ENCODE measurements around the gene GNAT3.

The GNAT3 gene

GRCh38 chr7:80488851-80489370, 23.0 kb downstream of the GNAT3 start:
- H3K4me3 ChIP-seq (ENCODE audit: low read length), result no peak overlapping the region
- no peak for TF ChIP-seq ZNF274 (IDR thresholded peaks at IDR 0.05; ENCODE audit: low read depth, low read length)

GRCh38 chr7:80488406-80488805, 23.5 kb downstream of the GNAT3 start:
- H3K4me3 ChIP-seq (ENCODE audit: low read length), result no peak overlapping the region
- TF ChIP-seq ZNF274 (IDR thresholded peaks at IDR 0.05; ENCODE audit: low read depth, low read length), result no peak

DNA sequence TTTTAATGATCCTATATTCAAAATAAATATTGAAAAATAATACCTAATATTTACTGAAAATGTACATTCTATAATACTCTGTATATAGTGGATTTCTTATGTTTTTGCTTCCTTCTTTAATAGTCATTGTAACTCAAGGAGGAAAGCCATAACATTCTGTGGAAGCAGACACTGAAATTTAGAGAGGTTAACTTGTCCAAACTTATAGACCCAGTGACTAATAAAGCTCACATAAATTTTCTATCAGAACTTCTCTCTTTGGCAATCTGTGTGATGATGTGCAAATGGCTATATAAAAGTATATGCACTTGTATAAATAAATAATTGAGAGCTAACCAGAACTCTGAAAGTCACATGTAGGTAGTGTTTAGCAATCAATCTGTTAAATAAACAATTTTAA, 26.1 kb downstream of the GNAT3 start:
- no peak for TF ChIP-seq ZNF274 (IDR thresholded peaks at IDR 0.05; ENCODE audit: low read depth, low read length)
- no peak overlapping the region for H3K4me3 ChIP-seq (ENCODE audit: low read length)

GRCh38 chr7:80482950-80483349, 28.9 kb downstream of the GNAT3 start:
- no peak for TF ChIP-seq ZNF274 (IDR thresholded peaks at IDR 0.05; ENCODE audit: low read depth, low read length)
- H3K4me3 ChIP-seq (ENCODE audit: low read length), result no peak overlapping the region

- TF ChIP-seq ZNF274 (IDR thresholded peaks at IDR 0.05; ENCODE audit: low read depth, low read length), result no peak
Observed at GRCh38 chr7:80481196-80481884, 30.5 kb downstream of the GNAT3 start.

DNA sequence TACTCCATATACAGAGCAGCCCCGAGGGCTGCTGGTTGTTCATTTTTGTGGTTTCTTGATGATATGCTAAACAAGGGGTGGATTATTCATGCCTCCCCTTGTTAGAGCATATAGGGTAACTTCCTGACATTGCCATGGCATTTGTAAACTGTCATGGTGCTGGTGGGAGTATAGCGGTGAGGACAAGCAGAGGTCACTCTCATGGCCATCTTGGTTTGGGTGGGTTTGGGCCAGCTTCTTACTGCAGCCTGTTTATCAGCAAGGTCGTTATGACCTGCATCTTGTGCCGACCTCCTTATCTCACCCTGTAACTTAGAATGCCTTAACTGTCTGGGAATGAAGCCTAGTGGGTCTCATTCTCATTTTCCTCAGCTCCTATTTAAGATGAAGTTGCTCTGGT, 31.3 kb downstream of the GNAT3 start:
- H3K4me3 ChIP-seq (ENCODE audit: low read length), result no peak overlapping the region
- TF ChIP-seq ZNF274 (IDR thresholded peaks at IDR 0.05; ENCODE audit: low read depth, low read length), result no peak

More at GRCh38 chr7:80481196-80481884, 30.5 kb downstream of the GNAT3 start:
- no peak overlapping the region for H3K4me3 ChIP-seq (ENCODE audit: low read length)

GRCh38 chr7:80478683-80479082, 33.2 kb downstream of the GNAT3 start:
- TF ChIP-seq ZNF274 (IDR thresholded peaks at IDR 0.05; ENCODE audit: low read depth, low read length), result no peak
- H3K4me3 ChIP-seq (ENCODE audit: low read length), result no peak overlapping the region

- TF ChIP-seq ZNF274 (IDR thresholded peaks at IDR 0.05; ENCODE audit: low read depth, low read length), result no peak
- H3K4me3 ChIP-seq (ENCODE audit: low read length), result no peak overlapping the region
Observed at GRCh38 chr7:80476035-80476434, 35.8 kb downstream of the GNAT3 start.

DNA sequence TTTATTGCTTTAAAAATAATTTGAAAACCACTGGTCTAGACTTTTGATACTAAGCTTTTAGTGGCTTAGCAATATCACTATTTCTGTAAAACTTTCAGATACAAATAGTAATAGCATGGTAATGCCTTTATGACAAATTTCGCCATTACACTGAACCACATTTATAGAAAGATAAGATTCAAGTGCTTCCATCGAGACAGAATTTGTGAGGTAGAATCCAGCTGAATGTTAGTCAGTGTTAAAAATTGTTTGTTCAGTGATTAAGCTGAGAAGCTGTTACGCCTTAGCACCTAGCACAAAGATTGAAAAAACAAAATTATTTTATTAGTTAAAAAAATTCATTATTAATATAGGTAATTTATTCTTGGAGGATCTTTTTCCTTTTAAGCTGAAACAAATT, 36.5 kb downstream of the GNAT3 start:
- TF ChIP-seq ZNF274 (IDR thresholded peaks at IDR 0.05; ENCODE audit: low read depth, low read length), result no peak
- H3K4me3 ChIP-seq (ENCODE audit: low read length), result no peak overlapping the region

GRCh38 chr7:80473751-80474150, 38.1 kb downstream of the GNAT3 start:
- no peak for TF ChIP-seq ZNF274 (IDR thresholded peaks at IDR 0.05; ENCODE audit: low read depth, low read length)
- H3K4me3 ChIP-seq (ENCODE audit: low read length), result no peak overlapping the region

GRCh38 chr7:80472491-80473200, 39.2 kb downstream of the GNAT3 start:
- TF ChIP-seq ZNF274 (IDR thresholded peaks at IDR 0.05; ENCODE audit: low read depth, low read length), result no peak
- H3K4me3 ChIP-seq (ENCODE audit: low read length), result no peak overlapping the region

DNA sequence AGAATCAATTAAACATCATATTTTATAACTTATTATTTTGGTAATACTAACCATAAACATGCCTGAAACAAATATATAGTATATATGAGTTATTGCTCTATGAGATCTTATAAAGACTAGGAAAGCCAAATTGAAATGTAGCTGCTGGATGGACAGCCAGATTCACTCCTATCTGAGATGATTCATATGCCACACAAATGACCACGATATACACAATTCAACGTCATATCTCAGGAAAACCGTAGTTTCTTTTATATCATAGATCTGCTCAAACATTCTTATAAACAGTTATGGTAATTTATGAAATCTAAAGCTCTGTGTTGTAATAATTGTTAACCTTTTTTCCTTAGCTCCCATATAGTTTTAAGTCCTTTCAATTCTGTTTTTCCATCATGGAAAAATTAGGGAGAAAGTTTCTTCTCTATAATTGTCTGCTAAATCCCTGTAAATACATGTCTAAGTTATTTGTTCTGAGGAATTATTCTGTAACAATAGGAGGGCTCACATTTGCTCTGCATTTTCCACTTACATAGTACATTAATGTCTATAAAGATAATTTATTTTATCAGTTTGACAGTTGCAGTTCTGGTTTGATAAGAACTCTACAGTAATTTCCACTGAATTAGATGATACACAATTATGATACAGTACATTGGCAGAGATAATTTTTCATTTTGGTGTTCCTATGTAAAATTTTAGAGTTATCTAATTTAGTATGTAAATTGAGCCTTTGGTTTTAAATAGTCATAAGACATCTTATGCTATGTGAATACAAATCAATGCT, 42.7 kb downstream of the GNAT3 start:
- no peak overlapping the region for H3K4me3 ChIP-seq (ENCODE audit: low read length)
- no peak for TF ChIP-seq ZNF274 (IDR thresholded peaks at IDR 0.05; ENCODE audit: low read depth, low read length)

DNA sequence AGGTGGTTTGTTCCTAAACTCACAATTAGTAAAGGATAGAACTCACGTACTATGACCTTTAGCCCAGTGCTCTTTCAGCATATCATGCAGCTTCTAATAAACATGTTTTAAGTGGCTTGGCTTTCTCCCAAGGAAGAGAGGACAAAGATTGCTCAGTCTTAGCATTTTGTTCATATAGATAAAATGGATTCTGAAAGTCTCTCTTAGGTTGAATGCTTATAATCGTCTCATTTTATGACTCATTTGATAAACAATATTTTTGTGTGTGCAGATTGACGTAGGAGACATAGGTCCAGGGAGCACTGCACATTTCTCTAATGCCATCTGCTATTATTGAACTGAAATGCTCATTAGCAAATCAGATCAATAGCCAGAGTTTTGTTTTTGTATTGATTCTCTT, 44.8 kb downstream of the GNAT3 start:
- TF ChIP-seq ZNF274 (IDR thresholded peaks at IDR 0.05; ENCODE audit: low read depth, low read length), result no peak

GRCh38 chr7:80466636-80467035, 45.2 kb downstream of the GNAT3 start:
- TF ChIP-seq ZNF274 (IDR thresholded peaks at IDR 0.05; ENCODE audit: low read depth, low read length), result no peak
- H3K4me3 ChIP-seq (ENCODE audit: low read length), result no peak overlapping the region

More for the DNA sequence above, 44.8 kb downstream of the GNAT3 start:
- no peak overlapping the region for H3K4me3 ChIP-seq (ENCODE audit: low read length)

Measured in GM08714 (cell line).